ENCODE data around the gene NKAIN2. TPM values are rescaled to one million over a fixed set of nuclear protein-coding genes. Genes with fewer than 3 reads are reported as not detected.

The NKAIN2 gene
- total and polyA plus RNA-seq, 9 of the 15 experiments (the other 6 are each of a cell fraction or from before 2014, with no cell fraction given), result not detected

- no peaks in the 10 kb centered on the region for H3K36me3 ChIP-seq (ENCODE audit: control insufficient read depth, insufficient read depth, low read length)
- no peak for FAIRE-seq
- 0% methylated on average over 2 of the region's 2 CpGs for WGBS (ENCODE audit: insufficient coverage, low coverage, missing lambda C conversion rate)
- in situ Hi-C loops (cut with MboI) (no loop called here), intact Hi-C loops (cut with micrococcal nuclease) (no loop called here)
- no peak overlapping the region for H3K4me3 ChIP-seq
- no peaks in the 10 kb centered on the region for H3K9me3 ChIP-seq (replicated peaks; ENCODE audit: control insufficient read depth, insufficient read depth, low read depth, low read length)
- no peak overlapping the region for H3K9ac ChIP-seq (ENCODE audit: insufficient read depth in 1 of 2, low read depth in 2 of 2, low read length in 2 of 2)
- no peaks in the 10 kb centered on the region for H3K79me2 ChIP-seq (ENCODE audit: control insufficient read depth, insufficient read depth, low read length)
- ChIA-PET CTCF (ENCODE audit: low intra/inter-chr PET ratio) (no interaction called here), POLR2A (no interaction called here)
- no peak for DNase-seq (ENCODE audit: extremely low read depth in 1 of 4, low spot score in 3 of 4)
- H4K20me1 ChIP-seq (replicated peaks; ENCODE audit: control insufficient read depth, insufficient read depth, low read length), result no peaks in the 10 kb centered on the region
- no peaks in the 10 kb centered on the region for H3K27me3 ChIP-seq (ENCODE audit: control insufficient read depth in 2 of 2, insufficient read depth in 2 of 2, low read length in 2 of 2)
- H3K9me1 ChIP-seq (ENCODE audit: control insufficient read depth, insufficient read depth, low read length), result no peaks in the 10 kb centered on the region
- ATAC-seq, result no peak
- TF ChIP-seq CHD4 (IDR thresholded peaks at IDR 0.05; ENCODE audit: insufficient read depth, insufficient replicate concordance, low read depth, low read length, poor library complexity, severe bottlenecking), result no peak
- no TSS peak for BruUV-seq (replicated peaks)
- no peak overlapping the region for H2AFZ ChIP-seq (ENCODE audit: low read depth, low read length)
- no peak overlapping the region for H3K27ac ChIP-seq (ENCODE audit: extremely low read depth, low read depth, low read length)
- no peak overlapping the region for H3K4me2 ChIP-seq (ENCODE audit: insufficient read depth, low read length)
- H3K4me1 ChIP-seq (replicated peaks in 1 of 2; ENCODE audit: control insufficient read depth in 2 of 2, insufficient read depth in 2 of 2, low read length in 2 of 2), result no peaks in the 10 kb centered on the region
Observed at GRCh38 chr6:124684621-124685020, 881.0 kb downstream of the NKAIN2 start.

- in situ Hi-C loops (cut with MboI), result no loop called here
- no peak for DNase-seq (ENCODE audit: extremely low read depth in 1 of 4, low spot score in 3 of 4)
- no peak overlapping the region for H2AFZ ChIP-seq (ENCODE audit: low read depth, low read length)
- TF ChIP-seq GTF2F1 (IDR thresholded peaks at IDR 0.05; ENCODE audit: low read depth, low read length), result no peak
- no peak for TF ChIP-seq TAF1 (IDR thresholded peaks at IDR 0.05; ENCODE audit: control insufficient read depth, extremely low read depth, insufficient read depth, low read length, severe bottlenecking)
- TF ChIP-seq XRCC5 (IDR thresholded peaks at IDR 0.05; ENCODE audit: low read depth, low read length), result no peak
- no peak for TF ChIP-seq LARP7 (IDR thresholded peaks at IDR 0.05)
- no peak for TF ChIP-seq FOXM1 (IDR thresholded peaks at IDR 0.05; ENCODE audit: low read depth)
- TF ChIP-seq FOXM1 (CRISPR knock-in tag; IDR thresholded peaks at IDR 0.05; ENCODE audit: low read depth), result no peak
- TF ChIP-seq ZZZ3 (IDR thresholded peaks at IDR 0.05), result no peak
- no peak for TF ChIP-seq E2F1 (CRISPR knock-in tag; IDR thresholded peaks at IDR 0.05)
Observed at GRCh38 chr6:124688369-124688768, 884.7 kb downstream of the NKAIN2 start.

More at GRCh38 chr6:124688369-124688768, 884.7 kb downstream of the NKAIN2 start:
- Histone ChIP-seq H3K4me1 (replicated peaks in 1 of 2; ENCODE audit: control insufficient read depth in 2 of 2, insufficient read depth in 2 of 2, low read length in 2 of 2) (no peaks in the 10 kb centered on the region), H3K4me2 (ENCODE audit: insufficient read depth, low read length) (no peak overlapping the region), H3K27me3 (ENCODE audit: control insufficient read depth in 2 of 2, insufficient read depth in 2 of 2, low read length in 2 of 2) (no peaks in the 10 kb centered on the region), H3K79me2 (ENCODE audit: control insufficient read depth, insufficient read depth, low read length) (no peaks in the 10 kb centered on the region), H3K4me3 (no peak overlapping the region), H3K9me1 (ENCODE audit: control insufficient read depth, insufficient read depth, low read length) (no peaks in the 10 kb centered on the region), H3K27ac (ENCODE audit: extremely low read depth, low read depth, low read length) (no peak overlapping the region), H4K20me1 (replicated peaks; ENCODE audit: control insufficient read depth, insufficient read depth, low read length) (no peaks in the 10 kb centered on the region), H3K36me3 (ENCODE audit: control insufficient read depth, insufficient read depth, low read length) (no peaks in the 10 kb centered on the region), H3K9ac (ENCODE audit: insufficient read depth in 1 of 2, low read depth in 2 of 2, low read length in 2 of 2) (no peak overlapping the region), H3K9me3 (replicated peaks; ENCODE audit: control insufficient read depth, insufficient read depth, low read depth, low read length) (no peaks in the 10 kb centered on the region)
- no peak for ATAC-seq
- FAIRE-seq, result no peak
- intact Hi-C loops (cut with micrococcal nuclease), result no loop called here
- ChIA-PET POLR2A (no interaction called here), CTCF (ENCODE audit: low intra/inter-chr PET ratio) (no interaction called here)
- BruUV-seq (replicated peaks), result no TSS peak
